ENCODE results near the gene DOK5. TPM values are rescaled to one million over a fixed set of nuclear protein-coding genes. Genes with fewer than 3 reads are reported as not detected.

The DOK5 gene
- total RNA-seq, 4 donors from 2014 or later = 1.4 to 9.8 TPM; not detected in 2

DNA sequence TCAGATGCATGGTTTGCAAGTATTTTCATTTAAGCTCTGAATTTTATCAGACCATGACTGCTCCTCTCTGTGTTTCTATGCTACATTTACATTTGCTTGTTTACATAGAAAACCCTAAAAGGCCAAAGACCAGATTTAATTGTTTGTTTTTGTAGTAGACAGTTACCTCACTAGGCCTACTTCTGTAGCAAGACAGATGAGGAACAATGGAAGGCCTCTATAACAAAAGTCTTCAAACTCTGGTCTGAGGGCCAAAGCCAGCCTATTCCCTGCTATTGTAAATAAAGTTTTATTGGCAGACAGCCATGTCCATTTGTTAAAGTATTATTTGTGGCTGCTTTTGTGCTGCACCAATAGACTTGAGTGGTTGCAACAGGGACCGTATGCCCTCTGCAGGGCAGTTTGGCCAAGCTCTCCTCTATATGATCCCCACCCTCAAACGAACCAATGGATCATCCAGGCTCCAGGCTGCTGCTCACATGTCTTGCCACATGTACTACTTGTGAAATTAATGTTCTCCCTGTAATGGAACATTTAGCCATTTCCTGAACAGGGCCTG is 182.0 kb downstream of the DOK5 start:
- intact Hi-C loops (cut with DNase I; ENCODE audit: low total_unique reads) = no loop called here
- DNase-seq = no peak
- no peaks in the 10 kb centered on the region for H3K27me3 ChIP-seq
- H3K9me3 ChIP-seq = no peaks in the 10 kb centered on the region
- no peak overlapping the region for H3K27ac ChIP-seq
- H3K4me3 ChIP-seq = no peak overlapping the region
- no peak for TF ChIP-seq POLR2A (IDR thresholded peaks at IDR 0.05)
- TF ChIP-seq, protein P1, sequence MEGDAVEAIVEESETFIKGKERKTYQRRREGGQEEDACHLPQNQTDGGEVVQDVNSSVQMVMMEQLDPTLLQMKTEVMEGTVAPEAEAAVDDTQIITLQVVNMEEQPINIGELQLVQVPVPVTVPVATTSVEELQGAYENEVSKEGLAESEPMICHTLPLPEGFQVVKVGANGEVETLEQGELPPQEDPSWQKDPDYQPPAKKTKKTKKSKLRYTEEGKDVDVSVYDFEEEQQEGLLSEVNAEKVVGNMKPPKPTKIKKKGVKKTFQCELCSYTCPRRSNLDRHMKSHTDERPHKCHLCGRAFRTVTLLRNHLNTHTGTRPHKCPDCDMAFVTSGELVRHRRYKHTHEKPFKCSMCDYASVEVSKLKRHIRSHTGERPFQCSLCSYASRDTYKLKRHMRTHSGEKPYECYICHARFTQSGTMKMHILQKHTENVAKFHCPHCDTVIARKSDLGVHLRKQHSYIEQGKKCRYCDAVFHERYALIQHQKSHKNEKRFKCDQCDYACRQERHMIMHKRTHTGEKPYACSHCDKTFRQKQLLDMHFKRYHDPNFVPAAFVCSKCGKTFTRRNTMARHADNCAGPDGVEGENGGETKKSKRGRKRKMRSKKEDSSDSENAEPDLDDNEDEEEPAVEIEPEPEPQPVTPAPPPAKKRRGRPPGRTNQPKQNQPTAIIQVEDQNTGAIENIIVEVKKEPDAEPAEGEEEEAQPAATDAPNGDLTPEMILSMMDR (IDR thresholded peaks at IDR 0.05) = no peak
- H3K36me3 ChIP-seq = no peaks in the 10 kb centered on the region
- H3K4me1 ChIP-seq = no peaks in the 10 kb centered on the region

DNA sequence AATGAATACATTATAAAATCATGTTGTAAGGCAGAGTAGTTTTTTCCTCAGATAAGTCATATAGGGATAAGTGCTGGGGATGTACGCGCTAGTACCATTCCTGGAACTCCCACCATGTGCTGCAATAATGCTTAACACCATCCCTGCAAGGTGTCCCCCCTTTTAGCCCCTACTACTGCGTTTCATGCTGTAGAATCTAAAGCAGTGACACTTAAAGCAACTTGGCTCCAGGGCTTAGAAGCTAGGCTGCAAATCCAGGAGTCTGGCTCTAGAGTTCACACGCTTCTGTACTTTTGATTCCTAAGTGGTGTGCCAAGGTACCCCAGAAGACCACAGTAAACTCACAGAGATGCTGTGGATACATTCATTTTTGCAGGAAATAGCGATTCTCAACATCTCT is 183.1 kb downstream of the DOK5 start:
- intact Hi-C loops (cut with DNase I; ENCODE audit: low total_unique reads) = no loop called here
- Histone ChIP-seq H3K36me3 (no peaks in the 10 kb centered on the region), H3K4me1 (no peaks in the 10 kb centered on the region), H3K27me3 (no peaks in the 10 kb centered on the region), H3K27ac (no peak overlapping the region), H3K4me3 (no peak overlapping the region), H3K9me3 (no peaks in the 10 kb centered on the region)
- DNase-seq = no peak
- TF ChIP-seq, protein P1 (IDR thresholded peaks at IDR 0.05) = no peak

DNA sequence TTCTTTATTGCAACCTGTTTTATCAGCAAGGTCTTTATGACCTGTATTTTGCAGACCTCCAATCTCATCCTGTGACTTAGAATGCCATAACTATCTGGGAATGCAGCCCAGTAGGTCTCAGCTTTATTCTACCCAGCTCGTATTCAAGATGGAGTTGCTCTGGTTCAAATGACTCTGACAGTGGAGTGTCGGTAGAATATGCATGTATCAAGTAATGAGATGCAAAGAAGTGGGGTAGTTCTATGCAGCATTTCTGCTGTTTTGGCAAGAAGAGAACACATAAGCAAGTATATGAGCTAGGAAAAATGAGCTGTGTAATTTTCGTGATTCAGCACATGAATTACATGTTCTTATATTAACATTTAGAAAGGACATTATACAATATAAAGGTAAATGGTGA is 185.9 kb downstream of the DOK5 start:
- intact Hi-C loops (cut with DNase I; ENCODE audit: low total_unique reads) = no loop called here
- Histone ChIP-seq H3K36me3 (no peaks in the 10 kb centered on the region), H3K27me3 (no peaks in the 10 kb centered on the region), H3K4me3 (no peak overlapping the region), H3K27ac (no peak overlapping the region), H3K9me3 (no peaks in the 10 kb centered on the region), H3K4me1 (no peaks in the 10 kb centered on the region)
- TF ChIP-seq POLR2A (IDR thresholded peaks at IDR 0.05) = no peak
- TF ChIP-seq, protein P1 (IDR thresholded peaks at IDR 0.05) = no peak
- no peak for DNase-seq

DNA sequence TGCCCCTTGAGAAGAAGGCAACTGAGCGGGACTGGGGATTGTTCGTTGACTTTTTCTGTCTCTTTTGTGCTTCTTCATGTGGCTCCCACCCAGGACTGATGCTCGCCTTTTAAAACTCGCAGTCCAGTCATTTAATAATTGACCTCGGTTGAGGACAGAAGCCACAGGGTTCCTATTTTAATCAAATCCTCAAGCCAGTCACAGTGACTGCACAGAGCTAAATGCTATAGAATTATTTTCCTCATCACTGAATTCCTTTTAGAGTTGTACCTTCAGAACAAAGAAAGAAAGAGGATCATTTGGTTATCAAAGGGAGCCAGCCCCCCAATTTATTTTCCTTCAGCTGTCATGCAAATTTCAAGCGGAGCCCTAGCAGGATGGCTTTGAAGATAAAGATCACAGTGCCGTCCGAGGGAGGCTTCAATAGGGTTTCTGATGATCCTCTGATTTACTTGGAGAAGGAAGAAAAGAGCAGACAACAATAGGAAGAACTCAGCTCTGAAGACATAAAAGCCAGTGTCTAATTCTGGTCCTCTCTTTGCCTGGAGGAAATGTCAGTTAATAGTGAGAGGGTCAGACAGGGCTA is 186.6 kb downstream of the DOK5 start:
- no peak for TF ChIP-seq POLR2A (IDR thresholded peaks at IDR 0.05)
- TF ChIP-seq, protein P1 (IDR thresholded peaks at IDR 0.05) = no peak
- intact Hi-C loops (cut with DNase I; ENCODE audit: low total_unique reads) = no loop called here
- no peaks in the 10 kb centered on the region for H3K27me3 ChIP-seq

DNA sequence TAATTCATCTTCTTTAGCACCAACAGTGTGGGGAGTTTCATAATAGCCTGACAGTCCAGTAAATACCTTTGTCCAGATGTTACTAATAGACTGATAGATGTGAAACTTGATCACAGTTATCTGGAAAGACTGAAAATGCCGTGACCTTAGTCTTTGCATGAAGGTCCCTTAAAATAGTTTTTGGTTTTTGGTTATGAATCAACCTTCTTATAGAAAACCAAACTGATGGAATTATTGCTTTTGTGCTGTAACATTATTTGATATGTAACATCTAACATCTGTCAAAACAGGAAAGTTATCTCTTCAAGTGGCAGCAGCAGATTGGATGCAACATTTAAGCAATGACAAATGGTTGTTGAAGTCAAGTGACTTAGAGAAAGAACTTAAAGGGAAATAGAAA is 190.4 kb downstream of the DOK5 start:
- Histone ChIP-seq H3K9me3 (no peaks in the 10 kb centered on the region), H3K4me1 (no peaks in the 10 kb centered on the region), H3K4me3 (no peak overlapping the region), H3K36me3 (no peaks in the 10 kb centered on the region), H3K27me3 (no peaks in the 10 kb centered on the region), H3K27ac (no peak overlapping the region)
- no peak for TF ChIP-seq POLR2A (IDR thresholded peaks at IDR 0.05)
- TF ChIP-seq, protein P1 (IDR thresholded peaks at IDR 0.05) = no peak
- intact Hi-C loops (cut with DNase I; ENCODE audit: low total_unique reads) = no loop called here
- DNase-seq = no peak

More for the DNA sequence above, 186.6 kb downstream of the DOK5 start:
- H3K9me3 ChIP-seq = no peaks in the 10 kb centered on the region
- no peak overlapping the region for H3K27ac ChIP-seq
- H3K4me1 ChIP-seq = no peaks in the 10 kb centered on the region
- no peak for DNase-seq
- no peak overlapping the region for H3K4me3 ChIP-seq
- no peaks in the 10 kb centered on the region for H3K36me3 ChIP-seq

All from uterus (tissue), 4 donors.